GM12878 (cell line): Measurements from ENCODE around the gene KLK8. TPM values are rescaled to one million over a fixed set of nuclear protein-coding genes. Genes with fewer than 3 reads are reported as not detected.

Experiments used
- ATAC-seq: fragments of 200-7000 bp; cut with Tn5 transposase; 3 replicates; pipeline ENCODE4 v1.9.1; 2020; ENCODE audit warnings: mild to moderate bottlenecking, moderate library complexity
- BruUV-seq: library from RNA; stranded (reverse); fragments of 400-500 nt; replicated peaks from 2 replicates; lab custom pipeline; 2021; lab: Mats Ljungman, UMichigan
- CTCF ChIA-PET: fragments of 300-600 bp; sonication (Branson Sonifier 250); formaldehyde crosslinking; extraction: SDS; loops from one replicate; lab custom pipeline; 2021; ENCODE audit warnings: inconsistent platforms; lab: Yijun Ruan, JAX
- POLR2A ChIA-PET: fragments of 350-600 bp; formaldehyde crosslinking; extraction: SDS; loops from one replicate; lab custom pipeline; 2021; ENCODE audit warnings: inconsistent platforms; lab: Charles Lee
- RAD21 ChIA-PET: fragments of 300-600 bp; sonication (Branson Sonifier 250); formaldehyde crosslinking; loops from one replicate; lab custom pipeline; 2023; ENCODE audit warnings: antibody characterized with exemption; ENCODE audit not compliant: unreplicated experiment; lab: Charles Lee
- SMC1A ChIA-PET: fragments of 300-600 bp; sonication (Branson Sonifier 250); formaldehyde crosslinking; loops from one replicate; lab custom pipeline; 2023; ENCODE audit not compliant: unreplicated experiment, uncharacterized antibody; lab: Charles Lee
- DNase-seq: peaks from one replicate; pipeline ENCODE4 v3.0.0-alpha.2; 2011; ENCODE audit warnings: low read depth, low spot score
- FAIRE-seq: peaks from 3 replicates; lab custom pipeline; 2011; peaks lifted over from hg19 to GRCh38; lab: Jason Lieb, UNC
- H2AFZ ChIP-seq: 2 replicates; pipeline ENCODE4 v1.6.0; 2011; ENCODE audit warnings: low read depth, low read length, control low read depth; ENCODE audit not compliant: control insufficient read depth
- H3K27ac ChIP-seq: 2 replicates; pipeline ENCODE4 v1.5.1; 2011; ENCODE audit warnings: control low read depth; ENCODE audit not compliant: control insufficient read depth, insufficient read depth
- H3K27me3 ChIP-seq, 2 experiments: replicated peaks in 1 of 2; 2 replicates each; pipeline versions ENCODE4 v1.6.0 to v1.6.1; 2011; ENCODE audit warnings: low read length in 1 of 2; ENCODE audit not compliant: control insufficient read depth in 2 of 2, insufficient read depth in 2 of 2
- H3K36me3 ChIP-seq, 2 experiments: 2 replicates each; pipeline ENCODE4 v1.5.1; 2011; ENCODE audit warnings: low read length in 1 of 2; ENCODE audit not compliant: control insufficient read depth in 2 of 2, insufficient read depth in 2 of 2
- H3K4me1 ChIP-seq: 2 replicates; pipeline ENCODE4 v1.6.1; 2011; ENCODE audit warnings: mild to moderate bottlenecking, low read length, moderate library complexity, mixed read lengths; ENCODE audit not compliant: control insufficient read depth, insufficient read depth
- H3K4me2 ChIP-seq: 2 replicates; pipeline ENCODE4 v1.6.0; 2011; ENCODE audit warnings: control low read depth; ENCODE audit not compliant: control insufficient read depth, insufficient read depth
- H3K4me3 ChIP-seq: fragments of 200-600 bp; sonication (generic); 2 replicates; pipeline ENCODE4 v1.5.1; 2016
- H3K79me2 ChIP-seq: 2 replicates; pipeline ENCODE4 v1.6.0; 2011; ENCODE audit warnings: low read length; ENCODE audit not compliant: control insufficient read depth, insufficient read depth
- H3K9ac ChIP-seq: 2 replicates; pipeline ENCODE4 v1.8.0; 2011; ENCODE audit warnings: low read length, control low read depth, mixed read lengths; ENCODE audit not compliant: control insufficient read depth, insufficient read depth
- H3K9me3 ChIP-seq: replicated peaks from 3 replicates; pipeline ENCODE4 v1.5.1; 2011; ENCODE audit warnings: mild to moderate bottlenecking, low read length; ENCODE audit not compliant: control insufficient read depth, insufficient read depth
- H4K20me1 ChIP-seq: 2 replicates; pipeline ENCODE4 v1.6.0; 2011; ENCODE audit not compliant: control insufficient read depth, insufficient read depth
- LARP7 ChIP-seq: fragments of 450-650 bp; IDR thresholded peaks from 2 replicates; pipeline ENCODE4 v1.6.1; 2017; ENCODE audit warnings: mild to moderate bottlenecking
- PML ChIP-seq: IDR thresholded peaks from 2 replicates; pipeline ENCODE4 v1.6.1; 2012; ENCODE audit warnings: low read length, inconsistent platforms
- SP1 ChIP-seq: IDR thresholded peaks from one replicate; pipeline ENCODE4 v1.6.1; 2011; ENCODE audit warnings: low read depth, low read length
- ZNF384 ChIP-seq: IDR thresholded peaks from 2 replicates; pipeline ENCODE4 v1.6.1; 2012; ENCODE audit warnings: low read depth, mild to moderate bottlenecking, low read length, improper control_type of control experiment, borderline replicate concordance
- WGBS: methylation state at CpG from one replicate; pipeline ENCODE4 v1.1.6; 2016; ENCODE audit warnings: low lambda C conversion rate; ENCODE audit not compliant: insufficient replicate concordance, insufficient coverage; ENCODE audit errors: missing lambda C conversion rate; 5-methylcytosine and 5-hydroxymethylcytosine counted together
- in situ Hi-C: fragments of 300-500 bp; cut with MboI; formaldehyde crosslinking; loops from 9 replicates; pipeline ENCODE4 v1.14.3; 2018; ENCODE audit warnings: mixed read lengths
- intact Hi-C: fragments of 100-400 bp; cut with micrococcal nuclease; formaldehyde crosslinking; loops from one replicate; pipeline ENCODE4 v1.14.2; 2022; ENCODE audit not compliant: unreplicated experiment
- polyA plus RNA-seq, 11 experiments: library from polyadenylated mRNA; depleted of rRNA in 4 of 11; unstranded in 6 of 11; stranded (reverse) in 5 of 11; fragments of >200 nt; fragmentation: Nextera tagmentation in 4 of 11; fragmentation: Illumina TruSeq in 1 of 11; extraction: Ambion mirVana in 4 of 11; extraction: Trizol in 1 of 11; gene quantifications; 1 replicate in 1 of 11; 2 replicates in 10 of 11; pipeline versions ENCODE4 v1.2.1 to v1.2.3, GENCODE V29; 2011 to 2016; ENCODE audit warnings: inconsistent platforms in 2 of 11, missing spikeins in 2 of 11, low read depth in 1 of 11
- total RNA-seq, 4 experiments: library from RNA; depleted of rRNA in 3 of 4; stranded (reverse); fragments of >200 nt in 3 of 4; fragmentation: Illumina TruSeq in 1 of 4; extraction: Trizol in 1 of 4; gene quantifications; 2 replicates each; pipeline versions ENCODE4 v1.2.1 to v1.2.3, GENCODE V29; 2013 to 2021
- TF ChIP-seq, protein P1 (sequence below): IDR thresholded peaks from 2 replicates; pipeline ENCODE4 v1.6.1; 2012; ENCODE audit warnings: low read depth, low read length, improper control_type of control experiment
- TF ChIP-seq, protein P2 (sequence below): fragments of 450-650 bp; IDR thresholded peaks from 2 replicates; pipeline ENCODE4 v1.6.1; 2017; ENCODE audit warnings: mild to moderate bottlenecking, moderate library complexity
- TF ChIP-seq, protein P3 (sequence below): fragments of 450-650 bp; IDR thresholded peaks from 2 replicates; pipeline ENCODE4 v1.6.1; 2017; ENCODE audit warnings: mild to moderate bottlenecking
- TF ChIP-seq, protein P4 (sequence below): IDR thresholded peaks from 2 replicates; pipeline ENCODE4 v1.6.1; 2012; ENCODE audit warnings: improper control_type of control experiment, low read depth, low read length; ENCODE audit not compliant: insufficient replicate concordance
- TF ChIP-seq, protein P5 (sequence below): fragments of 450-650 bp; IDR thresholded peaks from 2 replicates; pipeline ENCODE4 v1.6.1; 2017; ENCODE audit warnings: low read depth, mild to moderate bottlenecking, moderate library complexity

Gene KLK8
- total and polyA plus RNA-seq, 10 of the 15 experiments (the other 5 are each of a cell fraction or from before 2014, with no cell fraction given) = not detected

DNA sequence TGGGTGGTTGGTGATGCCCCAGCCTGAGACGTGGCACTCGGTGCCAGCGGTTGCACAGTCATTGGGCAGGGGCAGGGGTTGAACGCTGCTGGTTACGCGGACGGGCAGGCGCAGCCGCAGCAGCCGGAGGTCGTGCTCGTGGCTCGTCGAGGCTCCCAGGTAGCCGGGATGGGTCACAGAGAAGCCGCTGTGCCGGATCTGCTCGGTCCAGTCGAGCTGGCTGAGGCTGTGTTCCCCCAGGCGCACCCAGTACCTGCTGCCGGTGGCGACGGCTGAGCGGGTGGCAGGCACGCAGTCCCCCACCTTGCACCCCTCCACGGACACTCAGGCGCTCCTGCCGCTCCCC lies 30.4 kb upstream of the KLK8 start:
- ChIA-PET SMC1A (no interaction called here), POLR2A (no interaction called here), RAD21 (no interaction called here), CTCF (no interaction called here)
- intact Hi-C loops (no loop called here), in situ Hi-C loops (no loop called here)
- Histone ChIP-seq H3K9ac (no peak overlapping the region), H3K79me2 (no peaks in the 10 kb centered on the region), H2AFZ (no peak overlapping the region), H3K4me3 (no peak overlapping the region), H3K27me3 (no peaks in the 10 kb centered on the region; a peak in 1 of 4 replicates), H3K9me3 (no peaks in the 10 kb centered on the region), H4K20me1 (no peaks in the 10 kb centered on the region), H3K36me3 (no peaks in the 10 kb centered on the region), H3K4me1 (no peaks in the 10 kb centered on the region), H3K27ac (no peak overlapping the region), H3K4me2 (no peak overlapping the region)
- WGBS = 60% methylated on average over 28 of the region's 28 CpGs
- no peak for DNase-seq
- FAIRE-seq = no peak
- ATAC-seq = no peak
- no TSS peak for BruUV-seq
- no peak for TF ChIP-seq LARP7
- TF ChIP-seq, protein P1, sequence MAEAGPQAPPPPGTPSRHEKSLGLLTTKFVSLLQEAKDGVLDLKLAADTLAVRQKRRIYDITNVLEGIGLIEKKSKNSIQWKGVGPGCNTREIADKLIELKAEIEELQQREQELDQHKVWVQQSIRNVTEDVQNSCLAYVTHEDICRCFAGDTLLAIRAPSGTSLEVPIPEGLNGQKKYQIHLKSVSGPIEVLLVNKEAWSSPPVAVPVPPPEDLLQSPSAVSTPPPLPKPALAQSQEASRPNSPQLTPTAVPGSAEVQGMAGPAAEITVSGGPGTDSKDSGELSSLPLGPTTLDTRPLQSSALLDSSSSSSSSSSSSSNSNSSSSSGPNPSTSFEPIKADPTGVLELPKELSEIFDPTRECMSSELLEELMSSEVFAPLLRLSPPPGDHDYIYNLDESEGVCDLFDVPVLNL = no peak
- TF ChIP-seq, protein P2, sequence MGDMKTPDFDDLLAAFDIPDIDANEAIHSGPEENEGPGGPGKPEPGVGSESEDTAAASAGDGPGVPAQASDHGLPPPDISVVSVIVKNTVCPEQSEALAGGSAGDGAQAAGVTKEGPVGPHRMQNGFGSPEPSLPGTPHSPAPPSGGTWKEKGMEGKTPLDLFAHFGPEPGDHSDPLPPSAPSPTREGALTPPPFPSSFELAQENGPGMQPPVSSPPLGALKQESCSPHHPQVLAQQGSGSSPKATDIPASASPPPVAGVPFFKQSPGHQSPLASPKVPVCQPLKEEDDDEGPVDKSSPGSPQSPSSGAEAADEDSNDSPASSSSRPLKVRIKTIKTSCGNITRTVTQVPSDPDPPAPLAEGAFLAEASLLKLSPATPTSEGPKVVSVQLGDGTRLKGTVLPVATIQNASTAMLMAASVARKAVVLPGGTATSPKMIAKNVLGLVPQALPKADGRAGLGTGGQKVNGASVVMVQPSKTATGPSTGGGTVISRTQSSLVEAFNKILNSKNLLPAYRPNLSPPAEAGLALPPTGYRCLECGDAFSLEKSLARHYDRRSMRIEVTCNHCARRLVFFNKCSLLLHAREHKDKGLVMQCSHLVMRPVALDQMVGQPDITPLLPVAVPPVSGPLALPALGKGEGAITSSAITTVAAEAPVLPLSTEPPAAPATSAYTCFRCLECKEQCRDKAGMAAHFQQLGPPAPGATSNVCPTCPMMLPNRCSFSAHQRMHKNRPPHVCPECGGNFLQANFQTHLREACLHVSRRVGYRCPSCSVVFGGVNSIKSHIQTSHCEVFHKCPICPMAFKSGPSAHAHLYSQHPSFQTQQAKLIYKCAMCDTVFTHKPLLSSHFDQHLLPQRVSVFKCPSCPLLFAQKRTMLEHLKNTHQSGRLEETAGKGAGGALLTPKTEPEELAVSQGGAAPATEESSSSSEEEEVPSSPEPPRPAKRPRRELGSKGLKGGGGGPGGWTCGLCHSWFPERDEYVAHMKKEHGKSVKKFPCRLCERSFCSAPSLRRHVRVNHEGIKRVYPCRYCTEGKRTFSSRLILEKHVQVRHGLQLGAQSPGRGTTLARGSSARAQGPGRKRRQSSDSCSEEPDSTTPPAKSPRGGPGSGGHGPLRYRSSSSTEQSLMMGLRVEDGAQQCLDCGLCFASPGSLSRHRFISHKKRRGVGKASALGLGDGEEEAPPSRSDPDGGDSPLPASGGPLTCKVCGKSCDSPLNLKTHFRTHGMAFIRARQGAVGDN = no peak
- TF ChIP-seq, protein P3, sequence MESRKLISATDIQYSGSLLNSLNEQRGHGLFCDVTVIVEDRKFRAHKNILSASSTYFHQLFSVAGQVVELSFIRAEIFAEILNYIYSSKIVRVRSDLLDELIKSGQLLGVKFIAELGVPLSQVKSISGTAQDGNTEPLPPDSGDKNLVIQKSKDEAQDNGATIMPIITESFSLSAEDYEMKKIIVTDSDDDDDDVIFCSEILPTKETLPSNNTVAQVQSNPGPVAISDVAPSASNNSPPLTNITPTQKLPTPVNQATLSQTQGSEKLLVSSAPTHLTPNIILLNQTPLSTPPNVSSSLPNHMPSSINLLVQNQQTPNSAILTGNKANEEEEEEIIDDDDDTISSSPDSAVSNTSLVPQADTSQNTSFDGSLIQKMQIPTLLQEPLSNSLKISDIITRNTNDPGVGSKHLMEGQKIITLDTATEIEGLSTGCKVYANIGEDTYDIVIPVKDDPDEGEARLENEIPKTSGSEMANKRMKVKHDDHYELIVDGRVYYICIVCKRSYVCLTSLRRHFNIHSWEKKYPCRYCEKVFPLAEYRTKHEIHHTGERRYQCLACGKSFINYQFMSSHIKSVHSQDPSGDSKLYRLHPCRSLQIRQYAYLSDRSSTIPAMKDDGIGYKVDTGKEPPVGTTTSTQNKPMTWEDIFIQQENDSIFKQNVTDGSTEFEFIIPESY = no peak
- TF ChIP-seq SP1 = no peak
- TF ChIP-seq ZNF384 = no peak
- TF ChIP-seq, protein P4, sequence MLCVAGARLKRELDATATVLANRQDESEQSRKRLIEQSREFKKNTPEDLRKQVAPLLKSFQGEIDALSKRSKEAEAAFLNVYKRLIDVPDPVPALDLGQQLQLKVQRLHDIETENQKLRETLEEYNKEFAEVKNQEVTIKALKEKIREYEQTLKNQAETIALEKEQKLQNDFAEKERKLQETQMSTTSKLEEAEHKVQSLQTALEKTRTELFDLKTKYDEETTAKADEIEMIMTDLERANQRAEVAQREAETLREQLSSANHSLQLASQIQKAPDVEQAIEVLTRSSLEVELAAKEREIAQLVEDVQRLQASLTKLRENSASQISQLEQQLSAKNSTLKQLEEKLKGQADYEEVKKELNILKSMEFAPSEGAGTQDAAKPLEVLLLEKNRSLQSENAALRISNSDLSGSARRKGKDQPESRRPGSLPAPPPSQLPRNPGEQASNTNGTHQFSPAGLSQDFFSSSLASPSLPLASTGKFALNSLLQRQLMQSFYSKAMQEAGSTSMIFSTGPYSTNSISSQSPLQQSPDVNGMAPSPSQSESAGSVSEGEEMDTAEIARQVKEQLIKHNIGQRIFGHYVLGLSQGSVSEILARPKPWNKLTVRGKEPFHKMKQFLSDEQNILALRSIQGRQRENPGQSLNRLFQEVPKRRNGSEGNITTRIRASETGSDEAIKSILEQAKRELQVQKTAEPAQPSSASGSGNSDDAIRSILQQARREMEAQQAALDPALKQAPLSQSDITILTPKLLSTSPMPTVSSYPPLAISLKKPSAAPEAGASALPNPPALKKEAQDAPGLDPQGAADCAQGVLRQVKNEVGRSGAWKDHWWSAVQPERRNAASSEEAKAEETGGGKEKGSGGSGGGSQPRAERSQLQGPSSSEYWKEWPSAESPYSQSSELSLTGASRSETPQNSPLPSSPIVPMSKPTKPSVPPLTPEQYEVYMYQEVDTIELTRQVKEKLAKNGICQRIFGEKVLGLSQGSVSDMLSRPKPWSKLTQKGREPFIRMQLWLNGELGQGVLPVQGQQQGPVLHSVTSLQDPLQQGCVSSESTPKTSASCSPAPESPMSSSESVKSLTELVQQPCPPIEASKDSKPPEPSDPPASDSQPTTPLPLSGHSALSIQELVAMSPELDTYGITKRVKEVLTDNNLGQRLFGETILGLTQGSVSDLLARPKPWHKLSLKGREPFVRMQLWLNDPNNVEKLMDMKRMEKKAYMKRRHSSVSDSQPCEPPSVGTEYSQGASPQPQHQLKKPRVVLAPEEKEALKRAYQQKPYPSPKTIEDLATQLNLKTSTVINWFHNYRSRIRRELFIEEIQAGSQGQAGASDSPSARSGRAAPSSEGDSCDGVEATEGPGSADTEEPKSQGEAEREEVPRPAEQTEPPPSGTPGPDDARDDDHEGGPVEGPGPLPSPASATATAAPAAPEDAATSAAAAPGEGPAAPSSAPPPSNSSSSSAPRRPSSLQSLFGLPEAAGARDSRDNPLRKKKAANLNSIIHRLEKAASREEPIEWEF = no peak
- TF ChIP-seq, protein P5, sequence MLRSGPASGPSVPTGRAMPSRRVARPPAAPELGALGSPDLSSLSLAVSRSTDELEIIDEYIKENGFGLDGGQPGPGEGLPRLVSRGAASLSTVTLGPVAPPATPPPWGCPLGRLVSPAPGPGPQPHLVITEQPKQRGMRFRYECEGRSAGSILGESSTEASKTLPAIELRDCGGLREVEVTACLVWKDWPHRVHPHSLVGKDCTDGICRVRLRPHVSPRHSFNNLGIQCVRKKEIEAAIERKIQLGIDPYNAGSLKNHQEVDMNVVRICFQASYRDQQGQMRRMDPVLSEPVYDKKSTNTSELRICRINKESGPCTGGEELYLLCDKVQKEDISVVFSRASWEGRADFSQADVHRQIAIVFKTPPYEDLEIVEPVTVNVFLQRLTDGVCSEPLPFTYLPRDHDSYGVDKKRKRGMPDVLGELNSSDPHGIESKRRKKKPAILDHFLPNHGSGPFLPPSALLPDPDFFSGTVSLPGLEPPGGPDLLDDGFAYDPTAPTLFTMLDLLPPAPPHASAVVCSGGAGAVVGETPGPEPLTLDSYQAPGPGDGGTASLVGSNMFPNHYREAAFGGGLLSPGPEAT = no peak
- TF ChIP-seq PML = no peak
